Neural crest cell (in vitro differentiated cells): Measurements from ENCODE around the gene LHX2. TPM values are rescaled to one million over a fixed set of nuclear protein-coding genes. Genes with fewer than 3 reads are reported as not detected.

Experiments used
- DNase-seq: peaks from one replicate; pipeline ENCODE4 v3.0.0; 2021; ENCODE audit warnings: low read depth, mixed read lengths, low spot score
- H3K27ac Mint-ChIP-seq: one replicate; pipeline ENCODE4 v1.8.0; 2021; ENCODE audit warnings: mild to moderate bottlenecking, mixed read lengths; ENCODE audit not compliant: unreplicated experiment
- H3K27me3 Mint-ChIP-seq: 2 replicates; pipeline ENCODE4 v1.8.0; 2021; ENCODE audit warnings: low read depth, mild to moderate bottlenecking, mixed read lengths
- H3K36me3 Mint-ChIP-seq: 2 replicates; pipeline ENCODE4 v1.8.0; 2021; ENCODE audit warnings: low read depth, mild to moderate bottlenecking, mixed read lengths
- H3K4me1 Mint-ChIP-seq: 2 replicates; pipeline ENCODE4 v1.8.0; 2021; ENCODE audit warnings: mixed read lengths
- H3K4me3 Mint-ChIP-seq: one replicate; pipeline ENCODE4 v1.8.0; 2021; ENCODE audit warnings: mild to moderate bottlenecking, mixed read lengths
- H3K9me3 Mint-ChIP-seq: 2 replicates; pipeline ENCODE4 v1.8.0; 2021; ENCODE audit warnings: mixed read lengths
- CTCF ChIP-seq: fragments of 200-600 bp; sonication (generic); conservative IDR thresholded peaks from 2 replicates; pipeline ENCODE4 v1.5.0; 2021; ENCODE audit warnings: antibody characterized with exemption, mild to moderate bottlenecking
- total RNA-seq: library from RNA; stranded (reverse); gene quantifications from 2 replicates; pipeline ENCODE4 v1.2.1, GENCODE V29; 2021

The LHX2 gene
- total RNA-seq, 1 donor from 2014 or later: 0.19 TPM

DNA sequence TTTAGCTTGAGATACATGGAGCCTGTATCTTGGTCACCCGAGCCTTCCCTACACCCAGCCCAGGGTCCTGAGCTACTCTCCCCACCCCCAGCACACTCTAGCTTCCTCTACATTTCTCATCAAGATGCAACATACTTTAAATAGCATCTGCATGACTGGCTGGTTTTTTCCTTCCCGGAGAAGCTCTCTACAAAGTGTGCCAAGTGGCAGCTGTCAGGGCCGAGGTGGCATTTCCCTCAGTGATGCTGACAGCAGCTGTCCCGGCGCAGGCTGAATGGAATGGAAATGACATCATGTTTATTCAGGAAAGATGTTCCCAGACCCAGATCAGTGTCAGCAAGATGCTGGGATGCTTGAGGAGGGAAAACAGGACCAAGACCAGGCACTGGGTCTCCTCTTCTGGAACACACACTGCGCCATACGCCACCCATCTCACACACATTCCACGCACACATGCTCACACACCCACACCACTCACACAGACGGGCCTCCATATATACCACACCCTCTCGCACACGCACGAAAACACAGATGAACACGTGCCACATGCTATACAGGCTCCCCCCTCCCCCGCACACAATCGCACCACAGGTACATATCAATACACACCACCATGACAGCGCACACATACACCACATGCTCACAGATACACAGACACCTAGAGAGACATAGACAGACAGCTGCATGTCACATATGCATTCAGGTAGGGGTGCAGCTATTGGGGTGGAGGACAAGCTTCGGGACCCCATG, 67.8 kb downstream of the LHX2 start:
- no peak overlapping the region for H3K27ac Mint-ChIP-seq
- H3K4me3 Mint-ChIP-seq: no peak overlapping the region
- TF ChIP-seq CTCF: no peak
- peaks cover 10% of the 10 kb centered on the region for H3K27me3 Mint-ChIP-seq
- H3K4me1 Mint-ChIP-seq: no peaks in the 10 kb centered on the region
- no peaks in the 10 kb centered on the region for H3K36me3 Mint-ChIP-seq
- DNase-seq: no peak
- H3K9me3 Mint-ChIP-seq: no peaks in the 10 kb centered on the region

DNA sequence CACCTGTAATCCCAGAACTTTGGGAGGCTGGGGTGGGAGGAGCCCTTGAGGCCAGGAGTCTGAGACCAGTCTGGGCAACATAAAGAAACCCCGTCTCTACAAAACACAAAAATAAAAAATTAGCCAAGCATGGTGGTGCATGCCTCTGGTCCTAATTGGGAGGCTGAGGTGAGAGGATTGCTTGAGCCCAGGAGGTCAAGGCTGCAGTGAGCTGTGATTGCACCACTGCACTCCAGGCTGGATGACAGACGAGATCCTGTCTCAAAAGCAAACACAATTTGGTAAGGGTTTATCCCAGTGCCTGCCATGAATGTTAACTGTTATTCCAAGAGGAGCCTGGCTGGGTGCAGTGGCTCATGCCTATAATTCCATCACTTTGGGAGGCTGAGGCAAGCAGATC, 71.1 kb downstream of the LHX2 start:
- TF ChIP-seq CTCF: no peak
- Mint-ChIP-seq H3K4me3 (no peak overlapping the region), H3K4me1 (no peaks in the 10 kb centered on the region), H3K36me3 (no peaks in the 10 kb centered on the region), H3K27me3 (peaks cover 25% of the 10 kb centered on the region), H3K27ac (no peak overlapping the region), H3K9me3 (no peaks in the 10 kb centered on the region)
- DNase-seq: no peak

Other genes starting within 250 kb of the LHX2 start
- 17.8 and 21.9 TPM in 2 replicates for gene DENND1A, start 81.6 kb upstream of the LHX2 start, total RNA-seq
- 31.7 and 31.9 TPM in 2 replicates for gene NEK6, start 246.2 kb downstream of the LHX2 start, total RNA-seq